Neural cell (in vitro differentiated cells): Measurements from ENCODE around the gene FCRL4. TPM values are rescaled to one million over a fixed set of nuclear protein-coding genes. Genes with fewer than 3 reads are reported as not detected.

Source experiments
- H2AFZ ChIP-seq: fragments of 200-600, 300-800 bp; sonication (generic), shearing (Covaris generic); 2 replicates; pipeline ENCODE4 v1.6.0; 2014; ENCODE audit warnings: low read depth, mild to moderate bottlenecking, antibody characterized with exemption, low read length, moderate library complexity
- H3F3A ChIP-seq: fragments of 200-600 bp; shearing (Covaris generic); 2 replicates; pipeline ENCODE4 v1.6.1; 2016; ENCODE audit warnings: mild to moderate bottlenecking, moderate library complexity, mixed read lengths, antibody characterized with exemption, low read length; ENCODE audit not compliant: insufficient read depth, poor library complexity, severe bottlenecking
- H3K27ac ChIP-seq: fragments of 200-600, 300-800 bp; sonication (generic), shearing (Covaris generic); 2 replicates; pipeline ENCODE4 v1.5.1; 2014; ENCODE audit warnings: mild to moderate bottlenecking, low read length, moderate library complexity
- H3K27me3 ChIP-seq: fragments of 300-800, 200-600 bp; sonication (generic), shearing (Covaris generic); 2 replicates; pipeline ENCODE4 v1.6.0; 2014; ENCODE audit warnings: mild to moderate bottlenecking, low read depth, low read length, moderate library complexity; ENCODE audit not compliant: insufficient read depth
- H3K36me3 ChIP-seq: fragments of 300-800, 200-600 bp; sonication (generic), shearing (Covaris generic); 2 replicates; pipeline ENCODE4 v1.5.1; 2014; ENCODE audit warnings: mild to moderate bottlenecking, antibody characterized with exemption, low read length, moderate library complexity; ENCODE audit not compliant: insufficient read depth
- H3K4me2 ChIP-seq: fragments of 300-800, 200-600 bp; sonication (generic), shearing (Covaris generic); 2 replicates; pipeline ENCODE4 v1.6.0; 2014; ENCODE audit warnings: mild to moderate bottlenecking, low read length
- H3K4me3 ChIP-seq: fragments of 300-800, 200-600 bp; sonication (generic), shearing (Covaris generic); 2 replicates; pipeline ENCODE4 v1.5.1; 2014; ENCODE audit warnings: mild to moderate bottlenecking, low read length, moderate library complexity
- H3K79me2 ChIP-seq: fragments of 200-600 bp; shearing (Covaris generic); replicated peaks from 2 replicates; pipeline ENCODE4 v1.6.0; 2014; ENCODE audit warnings: mild to moderate bottlenecking, low read length, moderate library complexity; ENCODE audit not compliant: insufficient read depth
- H3K9ac ChIP-seq: fragments of 300-800, 200-600 bp; sonication (generic), shearing (Covaris generic); 2 replicates; pipeline ENCODE4 v1.6.1; 2016; ENCODE audit warnings: mild to moderate bottlenecking, low read length, mixed read lengths
- H3K9me2 ChIP-seq: fragments of 200-600 bp; shearing (Covaris generic); 2 replicates; pipeline ENCODE4 v1.6.1; 2016; ENCODE audit warnings: mild to moderate bottlenecking, low read length, mixed read lengths; ENCODE audit not compliant: insufficient read depth
- H3K9me3 ChIP-seq: fragments of 200-600, 300-800 bp; sonication (generic), shearing (Covaris generic); 2 replicates; pipeline ENCODE4 v1.6.1; 2016; ENCODE audit warnings: mild to moderate bottlenecking, mixed run types, low read length, moderate library complexity, mixed read lengths
- H4K20me1 ChIP-seq: fragments of 200-600 bp; shearing (Covaris generic); 2 replicates; pipeline ENCODE4 v1.6.1; 2016; ENCODE audit warnings: mild to moderate bottlenecking, mixed run types; ENCODE audit not compliant: insufficient read depth
- EP300 ChIP-seq: fragments of 450-650 bp; conservative IDR thresholded peaks from 2 replicates; pipeline ENCODE4 v1.6.1; 2014; ENCODE audit warnings: antibody characterized with exemption, mild to moderate bottlenecking, moderate library complexity; ENCODE audit not compliant: poor library complexity, severe bottlenecking
- EZH2 ChIP-seq: fragments of 200-600, 300-800 bp; shearing (Covaris generic), sonication (generic); IDR thresholded peaks from 2 replicates; pipeline ENCODE4 v1.6.1; 2014; ENCODE audit warnings: antibody characterized with exemption, low read length, borderline replicate concordance, mild to moderate bottlenecking; ENCODE audit not compliant: insufficient read depth, poor library complexity, severe bottlenecking
- MXI1 ChIP-seq: fragments of 450-650 bp; conservative IDR thresholded peaks from 2 replicates; pipeline ENCODE4 v1.6.1; 2014; ENCODE audit warnings: antibody characterized with exemption, mild to moderate bottlenecking; ENCODE audit not compliant: poor library complexity, severe bottlenecking
- POLR2AphosphoS5 ChIP-seq: IDR thresholded peaks from 2 replicates; pipeline ENCODE4 v1.6.1; 2012
- RAD21 ChIP-seq: fragments of 450-650 bp; conservative IDR thresholded peaks from 2 replicates; pipeline ENCODE4 v1.6.1; 2014; ENCODE audit warnings: antibody characterized with exemption, mild to moderate bottlenecking, moderate library complexity
- SMC3 ChIP-seq: fragments of 450-650 bp; conservative IDR thresholded peaks from 2 replicates; pipeline ENCODE4 v1.6.1; 2014; ENCODE audit warnings: antibody characterized with exemption, mild to moderate bottlenecking, moderate library complexity; ENCODE audit not compliant: poor library complexity
- TAF1 ChIP-seq: IDR thresholded peaks from 2 replicates; pipeline ENCODE4 v1.6.1; 2012; ENCODE audit warnings: low read depth
- polyA plus RNA-seq: library from polyadenylated mRNA; depleted of rRNA; stranded (reverse); fragments of >200 nt; gene quantifications from 2 replicates; pipeline ENCODE4 v1.2.3, GENCODE V29; 2014
- TF ChIP-seq, protein P1 (sequence below): fragments of 450-650 bp; IDR thresholded peaks from 2 replicates; pipeline ENCODE4 v1.5.1; 2014; ENCODE audit warnings: antibody characterized with exemption, mild to moderate bottlenecking, moderate library complexity; ENCODE audit not compliant: poor library complexity, severe bottlenecking
- TF ChIP-seq, protein P2 (sequence below): IDR thresholded peaks from 2 replicates; pipeline ENCODE4 v1.6.1; 2012; ENCODE audit warnings: borderline replicate concordance

Gene FCRL4
- polyA plus RNA-seq, 1 donor from 2014 or later = not detected

DNA sequence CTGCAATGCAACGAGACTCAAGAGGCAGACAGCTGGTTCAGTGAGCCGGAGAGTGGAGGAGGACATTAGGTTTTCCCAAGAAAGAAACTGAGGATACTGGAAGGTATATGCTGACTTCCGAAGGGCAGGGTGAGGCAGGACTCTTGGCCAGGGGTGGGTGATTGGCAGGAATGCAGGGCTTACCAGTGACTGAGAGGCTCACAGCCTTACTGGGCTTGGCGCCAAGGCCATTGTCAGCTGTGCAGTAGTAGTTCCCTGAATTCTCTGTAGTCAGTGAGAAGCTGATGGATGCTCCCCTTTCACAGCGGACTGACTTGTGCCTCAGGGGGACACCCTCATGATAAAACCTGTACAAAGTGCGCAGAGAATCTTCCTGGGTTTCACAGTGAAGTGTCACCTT is 55.2 kb downstream of the FCRL4 start:
- Histone ChIP-seq H3K9me3 (no peaks in the 10 kb centered on the region), H4K20me1 (no peaks in the 10 kb centered on the region), H3K36me3 (no peaks in the 10 kb centered on the region), H3K4me2 (no peak overlapping the region), H3K27ac (no peak overlapping the region), H3K4me3 (no peak overlapping the region), H3K79me2 (no peaks in the 10 kb centered on the region), H2AFZ (no peak overlapping the region), H3F3A (no peaks in the 10 kb centered on the region), H3K9ac (no peak overlapping the region), H3K9me2 (no peaks in the 10 kb centered on the region), H3K27me3 (no peaks in the 10 kb centered on the region)
- TF ChIP-seq, protein P1, sequence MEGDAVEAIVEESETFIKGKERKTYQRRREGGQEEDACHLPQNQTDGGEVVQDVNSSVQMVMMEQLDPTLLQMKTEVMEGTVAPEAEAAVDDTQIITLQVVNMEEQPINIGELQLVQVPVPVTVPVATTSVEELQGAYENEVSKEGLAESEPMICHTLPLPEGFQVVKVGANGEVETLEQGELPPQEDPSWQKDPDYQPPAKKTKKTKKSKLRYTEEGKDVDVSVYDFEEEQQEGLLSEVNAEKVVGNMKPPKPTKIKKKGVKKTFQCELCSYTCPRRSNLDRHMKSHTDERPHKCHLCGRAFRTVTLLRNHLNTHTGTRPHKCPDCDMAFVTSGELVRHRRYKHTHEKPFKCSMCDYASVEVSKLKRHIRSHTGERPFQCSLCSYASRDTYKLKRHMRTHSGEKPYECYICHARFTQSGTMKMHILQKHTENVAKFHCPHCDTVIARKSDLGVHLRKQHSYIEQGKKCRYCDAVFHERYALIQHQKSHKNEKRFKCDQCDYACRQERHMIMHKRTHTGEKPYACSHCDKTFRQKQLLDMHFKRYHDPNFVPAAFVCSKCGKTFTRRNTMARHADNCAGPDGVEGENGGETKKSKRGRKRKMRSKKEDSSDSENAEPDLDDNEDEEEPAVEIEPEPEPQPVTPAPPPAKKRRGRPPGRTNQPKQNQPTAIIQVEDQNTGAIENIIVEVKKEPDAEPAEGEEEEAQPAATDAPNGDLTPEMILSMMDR = no peak
- TF ChIP-seq RAD21 = no peak
- TF ChIP-seq POLR2AphosphoS5 = no peak
- TF ChIP-seq, protein P2, sequence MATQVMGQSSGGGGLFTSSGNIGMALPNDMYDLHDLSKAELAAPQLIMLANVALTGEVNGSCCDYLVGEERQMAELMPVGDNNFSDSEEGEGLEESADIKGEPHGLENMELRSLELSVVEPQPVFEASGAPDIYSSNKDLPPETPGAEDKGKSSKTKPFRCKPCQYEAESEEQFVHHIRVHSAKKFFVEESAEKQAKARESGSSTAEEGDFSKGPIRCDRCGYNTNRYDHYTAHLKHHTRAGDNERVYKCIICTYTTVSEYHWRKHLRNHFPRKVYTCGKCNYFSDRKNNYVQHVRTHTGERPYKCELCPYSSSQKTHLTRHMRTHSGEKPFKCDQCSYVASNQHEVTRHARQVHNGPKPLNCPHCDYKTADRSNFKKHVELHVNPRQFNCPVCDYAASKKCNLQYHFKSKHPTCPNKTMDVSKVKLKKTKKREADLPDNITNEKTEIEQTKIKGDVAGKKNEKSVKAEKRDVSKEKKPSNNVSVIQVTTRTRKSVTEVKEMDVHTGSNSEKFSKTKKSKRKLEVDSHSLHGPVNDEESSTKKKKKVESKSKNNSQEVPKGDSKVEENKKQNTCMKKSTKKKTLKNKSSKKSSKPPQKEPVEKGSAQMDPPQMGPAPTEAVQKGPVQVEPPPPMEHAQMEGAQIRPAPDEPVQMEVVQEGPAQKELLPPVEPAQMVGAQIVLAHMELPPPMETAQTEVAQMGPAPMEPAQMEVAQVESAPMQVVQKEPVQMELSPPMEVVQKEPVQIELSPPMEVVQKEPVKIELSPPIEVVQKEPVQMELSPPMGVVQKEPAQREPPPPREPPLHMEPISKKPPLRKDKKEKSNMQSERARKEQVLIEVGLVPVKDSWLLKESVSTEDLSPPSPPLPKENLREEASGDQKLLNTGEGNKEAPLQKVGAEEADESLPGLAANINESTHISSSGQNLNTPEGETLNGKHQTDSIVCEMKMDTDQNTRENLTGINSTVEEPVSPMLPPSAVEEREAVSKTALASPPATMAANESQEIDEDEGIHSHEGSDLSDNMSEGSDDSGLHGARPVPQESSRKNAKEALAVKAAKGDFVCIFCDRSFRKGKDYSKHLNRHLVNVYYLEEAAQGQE = no peak
- TF ChIP-seq SMC3 = no peak
- TF ChIP-seq TAF1 = no peak
- no peak for TF ChIP-seq MXI1
- no peak for TF ChIP-seq EP300
- TF ChIP-seq EZH2 = no peak

DNA sequence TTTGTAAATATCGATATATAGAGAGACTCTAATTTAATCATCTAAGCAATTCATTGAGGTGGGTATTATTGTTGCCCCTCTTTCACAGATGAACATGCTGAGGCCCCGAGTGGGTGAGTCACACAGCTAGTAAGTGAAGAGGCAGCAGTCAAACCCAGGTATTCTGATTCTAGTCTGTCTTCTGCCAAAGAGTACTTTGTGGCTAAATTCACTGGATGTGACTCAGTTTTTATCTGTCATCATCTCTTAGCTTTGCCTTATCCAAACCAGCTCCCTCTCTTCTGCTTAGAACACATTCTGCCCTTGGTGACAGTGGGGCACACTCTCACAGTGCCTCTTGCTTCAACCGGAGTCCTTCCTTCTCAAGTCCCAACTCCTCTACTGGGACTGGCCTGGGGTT is 57.0 kb downstream of the FCRL4 start:
- H3K4me3 ChIP-seq = no peak overlapping the region
- no peaks in the 10 kb centered on the region for H3F3A ChIP-seq
- H3K79me2 ChIP-seq = no peaks in the 10 kb centered on the region
- no peak overlapping the region for H3K9ac ChIP-seq
- H3K27me3 ChIP-seq = no peaks in the 10 kb centered on the region
- H3K27ac ChIP-seq = no peak overlapping the region
- H3K36me3 ChIP-seq = no peaks in the 10 kb centered on the region
- H3K9me3 ChIP-seq = no peaks in the 10 kb centered on the region
- no peaks in the 10 kb centered on the region for H4K20me1 ChIP-seq
- H3K4me2 ChIP-seq = no peak overlapping the region
- no peaks in the 10 kb centered on the region for H3K9me2 ChIP-seq
- no peak overlapping the region for H2AFZ ChIP-seq
- TF ChIP-seq POLR2AphosphoS5 (no peak), TAF1 (no peak), SMC3 (no peak), MXI1 (no peak), EZH2 (no peak), EP300 (no peak), RAD21 (no peak)
- TF ChIP-seq, protein P2 = no peak
- TF ChIP-seq, protein P1 = no peak
